HepG2 (cell line): ENCODE data around the gene KIF17.

ENCODE experiments used
- ATF3 ChIP-seq: sonication (generic); formaldehyde crosslinking; IDR thresholded peaks from 2 replicates; pipeline ENCODE4 v1.4.0; 2020; ENCODE audit warnings: missing genetic modification reagents
- CBFB ChIP-seq: sonication (generic); formaldehyde crosslinking; IDR thresholded peaks from 2 replicates; pipeline ENCODE4 v1.4.0; 2020; ENCODE audit warnings: missing genetic modification reagents
- CBX5 ChIP-seq: sonication (generic); formaldehyde crosslinking; IDR thresholded peaks from 2 replicates; pipeline ENCODE4 v1.4.0; 2020; ENCODE audit warnings: missing genetic modification reagents, borderline replicate concordance
- CTCF ChIP-seq: sonication (generic); formaldehyde crosslinking; IDR thresholded peaks from 2 replicates; pipeline ENCODE4 v1.5.0; 2020; ENCODE audit warnings: mild to moderate bottlenecking, missing genetic modification reagents, moderate library complexity
- EED ChIP-seq: sonication (generic); formaldehyde crosslinking; IDR thresholded peaks from 2 replicates; pipeline ENCODE4 v1.5.0; 2020; ENCODE audit warnings: mild to moderate bottlenecking, missing genetic modification reagents
- EHMT2 ChIP-seq: fragments of 200-600 bp; sonication (generic); IDR thresholded peaks from 2 replicates; pipeline ENCODE4 v1.7.0; 2017; ENCODE audit warnings: antibody characterized with exemption, low read depth, low read length, borderline replicate concordance
- FOXM1 ChIP-seq: sonication (generic); formaldehyde crosslinking; IDR thresholded peaks from 2 replicates; pipeline ENCODE4 v1.5.0; 2020; ENCODE audit warnings: missing genetic modification reagents
- GATA4 ChIP-seq: sonication (generic); IDR thresholded peaks from 2 replicates; pipeline ENCODE4 v1.6.1; 2016; ENCODE audit warnings: antibody characterized with exemption, low read depth, borderline replicate concordance
- IKZF4 ChIP-seq: sonication (generic); formaldehyde crosslinking; IDR thresholded peaks from 2 replicates; pipeline ENCODE4 v1.5.1; 2020; ENCODE audit warnings: borderline replicate concordance, mild to moderate bottlenecking, low read depth, missing genetic modification reagents; ENCODE audit errors: not compliant biosample characterization
- ZNF430 ChIP-seq: sonication (generic); formaldehyde crosslinking; IDR thresholded peaks from 2 replicates; pipeline ENCODE4 v1.9.0; 2021; ENCODE audit warnings: mild to moderate bottlenecking, missing genetic modification reagents
- ZNF570 ChIP-seq: sonication (generic); formaldehyde crosslinking; IDR thresholded peaks from 2 replicates; pipeline ENCODE4 v1.4.0; 2020; ENCODE audit warnings: mild to moderate bottlenecking, missing genetic modification reagents, borderline replicate concordance

GRCh38 chr1:20760322-20760721 lies 42.5 kb upstream of the KIF17 start:
- no peak for TF ChIP-seq ZNF430 (CRISPR knock-in tag)
- TF ChIP-seq CBX5, result no peak
- no peak for TF ChIP-seq FOXM1 (CRISPR knock-in tag)
- TF ChIP-seq EED (CRISPR knock-in tag), result no peak
- no peak for TF ChIP-seq CTCF (CRISPR knock-in tag)
- no peak for TF ChIP-seq ZNF570 (CRISPR knock-in tag)
- TF ChIP-seq IKZF4 (CRISPR knock-in tag), result no peak
- no peak for TF ChIP-seq CBFB (CRISPR knock-in tag)
- no peak for TF ChIP-seq ATF3 (CRISPR knock-in tag)
- no peak for TF ChIP-seq GATA4
- no peak for TF ChIP-seq EHMT2
